DOHH2 (cell line): ENCODE results near the gene STK32B.

Source experiments
- H3F3A ChIP-seq: fragments of 200-600 bp; sonication (generic), shearing (Covaris generic); 2 replicates; pipeline ENCODE4 v1.6.0; 2016; ENCODE audit warnings: antibody characterized with exemption, mild to moderate bottlenecking; ENCODE audit not compliant: control insufficient read depth, insufficient read depth
- H3K27ac ChIP-seq: fragments of 200-600 bp; sonication (generic); 2 replicates; pipeline ENCODE4 v1.5.1; 2014; ENCODE audit warnings: low read depth, mild to moderate bottlenecking, low read length, moderate library complexity
- H3K27me3 ChIP-seq: fragments of 200-600 bp; sonication (generic); 2 replicates; pipeline ENCODE4 v1.6.1; 2014; ENCODE audit warnings: mild to moderate bottlenecking, low read length, mixed read lengths; ENCODE audit not compliant: control insufficient read depth
- H3K36me3 ChIP-seq: fragments of 200-600 bp; sonication (generic); 2 replicates; pipeline ENCODE4 v1.6.1; 2014; ENCODE audit warnings: mild to moderate bottlenecking, low read length, moderate library complexity, mixed read lengths; ENCODE audit not compliant: control insufficient read depth
- H3K4me1 ChIP-seq: fragments of 200-600 bp; sonication (generic); 2 replicates; pipeline ENCODE4 v1.6.1; 2014; ENCODE audit warnings: mild to moderate bottlenecking, low read length, mixed read lengths; ENCODE audit not compliant: control insufficient read depth
- H3K4me2 ChIP-seq: fragments of 200-600 bp; sonication (generic); 2 replicates; pipeline ENCODE4 v1.6.0; 2014; ENCODE audit warnings: mild to moderate bottlenecking, low read length, moderate library complexity
- H3K4me3 ChIP-seq: fragments of 200-600 bp; sonication (generic); 2 replicates; pipeline ENCODE4 v1.5.1; 2014; ENCODE audit warnings: mild to moderate bottlenecking, low read length, mixed read lengths
- H3K79me2 ChIP-seq: fragments of 200-600 bp; sonication (generic); 2 replicates; pipeline ENCODE4 v1.6.1; 2014; ENCODE audit warnings: mild to moderate bottlenecking, low read length, mixed read lengths; ENCODE audit not compliant: control insufficient read depth
- H3K9me2 ChIP-seq: fragments of 200-600 bp; sonication (generic); replicated peaks from 2 replicates; pipeline ENCODE4 v1.6.1; 2014; ENCODE audit warnings: mild to moderate bottlenecking, low read length, mixed read lengths; ENCODE audit not compliant: control insufficient read depth
- H3K9me3 ChIP-seq: fragments of 200-600 bp; sonication (generic); 2 replicates; pipeline ENCODE4 v1.6.1; 2014; ENCODE audit warnings: antibody characterized with exemption, low read length, mixed read lengths; ENCODE audit not compliant: control insufficient read depth, insufficient read depth
- H4K20me1 ChIP-seq: fragments of 200-600 bp; sonication (generic); 2 replicates; pipeline ENCODE4 v1.6.0; 2014; ENCODE audit warnings: low read depth, mild to moderate bottlenecking, antibody characterized with exemption, low read length, moderate library complexity; ENCODE audit not compliant: control insufficient read depth, insufficient read depth
- CTCF ChIP-seq: fragments of 200-600 bp; sonication (generic); IDR thresholded peaks from one replicate; pipeline ENCODE4 v1.5.1; 2014; ENCODE audit warnings: antibody characterized with exemption, mild to moderate bottlenecking, low read depth, low read length; ENCODE audit not compliant: poor library complexity, severe bottlenecking
- EZH2phosphoT487 ChIP-seq: fragments of 200-600 bp; sonication (generic); IDR thresholded peaks from 2 replicates; pipeline ENCODE4 v1.6.1; 2017; ENCODE audit warnings: borderline replicate concordance, mild to moderate bottlenecking, antibody characterized with exemption, low read length, moderate library complexity, mixed read lengths

The STK32B gene

GRCh38 chr4:5389756-5390310 is 338.6 kb downstream of the STK32B start:
- Histone ChIP-seq H3K4me3 (no peak overlapping the region), H3F3A (no peaks in the 10 kb centered on the region), H3K4me1 (no peaks in the 10 kb centered on the region), H3K79me2 (no peaks in the 10 kb centered on the region), H3K27ac (no peak overlapping the region), H3K4me2 (no peak overlapping the region), H3K27me3 (no peaks in the 10 kb centered on the region), H4K20me1 (no peaks in the 10 kb centered on the region), H3K9me2 (no peaks in the 10 kb centered on the region), H3K9me3 (no peaks in the 10 kb centered on the region), H3K36me3 (no peaks in the 10 kb centered on the region)
- TF ChIP-seq CTCF (no peak), EZH2phosphoT487 (no peak)

DNA sequence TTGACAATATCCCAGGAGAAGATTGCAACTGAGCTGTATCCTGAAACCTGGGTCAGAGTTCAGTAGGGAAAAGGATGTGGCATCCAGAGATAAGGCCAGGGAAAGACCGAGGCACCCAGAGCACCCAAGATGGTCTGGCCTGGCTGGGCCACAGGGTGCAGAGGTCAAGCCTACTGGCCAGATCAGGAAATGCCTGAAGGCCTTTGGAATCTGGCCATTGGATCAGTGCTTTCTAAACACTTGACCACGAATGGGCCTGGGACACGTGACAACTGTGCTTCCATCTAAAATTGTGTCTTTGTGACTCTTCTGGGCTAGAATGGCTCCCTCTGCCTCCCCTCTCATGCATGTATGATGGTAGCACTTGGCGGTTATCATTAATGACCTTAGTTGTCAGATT is 340.2 kb downstream of the STK32B start:
- TF ChIP-seq CTCF (no peak), EZH2phosphoT487 (no peak)
- Histone ChIP-seq H3K27me3 (no peaks in the 10 kb centered on the region), H3K4me1 (no peaks in the 10 kb centered on the region)

GRCh38 chr4:5393911-5394513 is 342.7 kb downstream of the STK32B start:
- no peaks in the 10 kb centered on the region for H3K4me1 ChIP-seq
- H3K9me2 ChIP-seq = no peaks in the 10 kb centered on the region
- no peaks in the 10 kb centered on the region for H3K36me3 ChIP-seq
- no peak overlapping the region for H3K4me2 ChIP-seq
- H3K27ac ChIP-seq = no peak overlapping the region
- no peaks in the 10 kb centered on the region for H3K27me3 ChIP-seq
- H3F3A ChIP-seq = no peaks in the 10 kb centered on the region
- no peaks in the 10 kb centered on the region for H4K20me1 ChIP-seq
- H3K79me2 ChIP-seq = no peaks in the 10 kb centered on the region
- TF ChIP-seq CTCF (no peak), EZH2phosphoT487 (no peak)
- no peaks in the 10 kb centered on the region for H3K9me3 ChIP-seq
- H3K4me3 ChIP-seq = no peak overlapping the region

More for the DNA sequence above, 340.2 kb downstream of the STK32B start:
- H3K27ac ChIP-seq = no peak overlapping the region
- H3K9me2 ChIP-seq = no peaks in the 10 kb centered on the region
- no peaks in the 10 kb centered on the region for H4K20me1 ChIP-seq
- no peaks in the 10 kb centered on the region for H3F3A ChIP-seq
- no peak overlapping the region for H3K4me3 ChIP-seq
- no peak overlapping the region for H3K4me2 ChIP-seq
- H3K36me3 ChIP-seq = no peaks in the 10 kb centered on the region
- no peaks in the 10 kb centered on the region for H3K79me2 ChIP-seq
- H3K9me3 ChIP-seq = no peaks in the 10 kb centered on the region
